Karpas-422 (cell line): Measurements from ENCODE around the gene NTF4. TPM values are rescaled to one million over a fixed set of nuclear protein-coding genes. Genes with fewer than 3 reads are reported as not detected.
"Not testable (repeated sequence)": the region's sequence is repeated elsewhere in the genome, so short reads cannot be mapped to it uniquely, and the experiment has no call there.

Experiments
- DNase-seq: peaks from one replicate; pipeline ENCODE4 v3.0.0-alpha.2; 2015
- H2AFZ ChIP-seq: fragments of 200-600 bp; sonication (generic); 2 replicates; pipeline ENCODE4 v1.6.1; 2014; ENCODE audit warnings: antibody characterized with exemption, low read length, mixed read lengths
- H3K27ac ChIP-seq: fragments of 200-600 bp; sonication (generic); 2 replicates; pipeline ENCODE4 v1.5.1; 2014; ENCODE audit warnings: mild to moderate bottlenecking, low read length, moderate library complexity
- H3K27me3 ChIP-seq: fragments of 200-600 bp; sonication (generic); 2 replicates; pipeline ENCODE4 v1.6.1; 2014; ENCODE audit warnings: low read length, mixed read lengths
- H3K36me3 ChIP-seq: fragments of 200-600 bp; sonication (generic); 2 replicates; pipeline ENCODE4 v1.6.1; 2014; ENCODE audit warnings: low read length, mixed read lengths; ENCODE audit not compliant: insufficient read depth
- H3K4me1 ChIP-seq: fragments of 200-600 bp; sonication (generic); 2 replicates; pipeline ENCODE4 v1.6.1; 2014; ENCODE audit warnings: mild to moderate bottlenecking, low read length, mixed read lengths
- H3K4me2 ChIP-seq: fragments of 200-600 bp; sonication (generic); 2 replicates; pipeline ENCODE4 v1.6.1; 2014; ENCODE audit warnings: low read length, low read depth, mild to moderate bottlenecking; ENCODE audit not compliant: poor library complexity, severe bottlenecking
- H3K4me3 ChIP-seq: fragments of 200-600 bp; sonication (generic); 2 replicates; pipeline ENCODE4 v1.5.1; 2014; ENCODE audit warnings: mild to moderate bottlenecking, antibody characterized with exemption, low read length, mixed read lengths
- H3K79me2 ChIP-seq: fragments of 200-600 bp; sonication (generic); 2 replicates; pipeline ENCODE4 v1.6.1; 2014; ENCODE audit warnings: mild to moderate bottlenecking, low read length, mixed read lengths
- H3K9ac ChIP-seq: fragments of 200-600 bp; sonication (generic); 2 replicates; pipeline ENCODE4 v1.6.0; 2014; ENCODE audit warnings: low read length
- H3K9me2 ChIP-seq: fragments of 200-600 bp; sonication (generic), shearing (Covaris generic); replicated peaks from 2 replicates; pipeline ENCODE4 v1.6.0; 2014; ENCODE audit warnings: mild to moderate bottlenecking, low read length, moderate library complexity; ENCODE audit not compliant: insufficient read depth
- H3K9me3 ChIP-seq: fragments of 300-700, 200-600 bp; sonication (generic); 2 replicates; pipeline ENCODE4 v1.6.1; 2014; ENCODE audit warnings: low read length, mixed read lengths
- H4K20me1 ChIP-seq: fragments of 200-600 bp; sonication (generic); 2 replicates; pipeline ENCODE4 v1.6.1; 2014; ENCODE audit warnings: mild to moderate bottlenecking, antibody characterized with exemption, low read length, low read depth; ENCODE audit not compliant: insufficient read depth
- total RNA-seq: library from RNA; depleted of rRNA; stranded (reverse); fragments of >200 nt; shearing (Covaris generic); gene quantifications from 2 replicates; pipeline ENCODE4 v1.2.3, GENCODE V29; 2014; ENCODE audit warnings: low replicate concordance

The NTF4 gene
- total RNA-seq, 1 experiment from 2014 or later: not detected

- Histone ChIP-seq H3K4me1 (peaks cover 16% of the 10 kb centered on the region), H4K20me1 (peaks cover 27% of the 10 kb centered on the region; the same call in 1 of the 2 replicates)
- not testable (repeated sequence) for H2AFZ ChIP-seq, H3K9ac ChIP-seq, H3K27ac ChIP-seq, H3K9me2 ChIP-seq, H3K36me3 ChIP-seq, H3K79me2 ChIP-seq, H3K27me3 ChIP-seq, H3K4me3 ChIP-seq, H3K4me2 ChIP-seq, H3K9me3 ChIP-seq
- DNase-seq: peak; percentile 46
Observed at GRCh38 chr19:49018388-49019241, 46.0 kb downstream of the NTF4 start.

DNA sequence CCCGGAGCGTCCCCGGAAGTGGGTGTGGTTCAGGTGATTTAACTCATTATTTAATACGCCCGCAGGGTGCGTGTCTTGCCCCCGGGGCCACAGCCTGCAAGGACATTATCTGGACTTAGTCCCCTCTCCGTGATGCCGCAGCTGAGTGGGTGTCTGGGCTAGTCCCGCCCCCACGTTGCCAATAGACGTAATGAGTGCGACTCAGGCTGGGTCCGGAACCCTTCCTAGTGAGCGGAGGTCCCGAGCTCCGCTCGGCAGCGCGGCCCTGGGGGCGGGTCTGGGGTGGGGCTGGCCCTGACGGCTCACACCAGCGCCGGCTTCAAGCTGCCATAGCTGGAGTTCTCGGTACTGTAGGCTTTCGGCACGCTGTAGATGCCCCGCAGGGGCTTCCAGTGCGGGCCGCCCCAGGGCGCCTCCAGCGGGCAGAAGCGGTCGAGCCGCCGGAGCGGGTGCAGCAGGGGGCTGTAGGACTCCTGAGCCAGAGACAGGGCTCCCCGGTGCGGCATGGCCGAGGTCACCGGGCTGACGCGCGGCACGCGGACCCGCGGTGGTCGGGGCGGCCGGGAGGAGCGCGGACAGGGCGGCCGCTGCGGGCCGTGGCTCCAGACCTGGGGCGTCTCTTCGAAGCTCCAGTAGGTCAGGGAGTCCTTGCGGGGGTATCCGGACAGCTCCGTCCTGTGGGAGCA is 46.8 kb downstream of the NTF4 start:
- Histone ChIP-seq H2AFZ (no peak overlapping the region), H3K27ac (no peak overlapping the region), H3K79me2 (no peaks in the 10 kb centered on the region), H3K4me3 (no peak overlapping the region), H3K9me3 (no peaks in the 10 kb centered on the region), H3K27me3 (no peaks in the 10 kb centered on the region), H3K4me1 (peaks cover 16% of the 10 kb centered on the region), H3K4me2 (no peak overlapping the region), H3K36me3 (peaks cover 6% of the 10 kb centered on the region; the same call in 1 of the 2 replicates), H3K9ac (no peak overlapping the region), H3K9me2 (no peaks in the 10 kb centered on the region), H4K20me1 (peaks cover 27% of the 10 kb centered on the region; the same call in 1 of the 2 replicates)
- DNase-seq: peak; percentile 75

DNA sequence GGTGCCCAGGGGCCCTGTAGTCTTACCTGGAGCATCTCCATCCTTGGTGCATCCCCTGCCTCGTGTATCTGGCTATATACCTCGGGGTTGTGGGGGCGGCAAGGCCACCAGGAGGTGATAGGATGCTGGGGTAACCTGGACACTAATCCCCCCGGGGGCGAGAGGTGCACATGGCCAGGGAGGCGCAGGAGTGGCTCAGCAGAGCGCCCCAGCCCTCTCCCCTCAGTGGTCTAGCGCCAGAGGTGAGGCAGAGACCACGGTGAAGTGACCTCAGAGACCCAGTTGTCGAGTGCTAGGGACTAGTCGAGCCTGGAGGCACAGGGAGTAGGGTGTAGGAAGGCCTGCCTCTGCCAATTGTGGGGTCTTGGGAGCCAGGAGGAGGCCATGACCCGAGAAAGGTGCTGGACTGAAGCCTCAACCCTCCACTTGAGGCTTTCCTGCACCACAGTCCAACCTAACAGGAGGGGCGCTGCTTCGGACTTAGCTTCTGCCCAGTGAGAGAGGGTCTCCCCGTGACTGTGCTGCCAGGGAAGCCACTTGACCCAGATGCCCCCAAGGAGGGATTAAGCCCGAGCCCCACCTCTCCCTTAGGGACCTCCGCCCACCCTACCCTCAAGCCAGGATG is 47.5 kb downstream of the NTF4 start, which contains the start of gene LHB:
LHB (minus strand) TSS at position 51 of the 625 bp plus-strand sequence; CDS start at position 41, 10 bp downstream.
- H3K4me2 ChIP-seq: no peak within 1 kb of the TSS
- H4K20me1 ChIP-seq: peaks cover 27% of the 10 kb centered on the region; the same call in 1 of the 2 replicates
- no peaks in the 10 kb centered on the region for H3K9me3 ChIP-seq
- no peak within 1 kb of the TSS for H3K4me3 ChIP-seq
- H3K36me3 ChIP-seq: peaks cover 6% of the 10 kb centered on the region; the same call in 1 of the 2 replicates
- no peak for DNase-seq
- H3K4me1 ChIP-seq: peaks cover 16% of the 10 kb centered on the region
- H3K27ac ChIP-seq: no peak within 1 kb of the TSS
- no peak within 1 kb of the TSS for H2AFZ ChIP-seq
- no peak within 1 kb of the TSS for H3K9ac ChIP-seq
- H3K27me3 ChIP-seq: no peaks in the 10 kb centered on the region
- no peaks in the 10 kb centered on the region for H3K9me2 ChIP-seq
- no peaks in the 10 kb centered on the region for H3K79me2 ChIP-seq

GRCh38 chr19:49016067-49016839 is 48.4 kb downstream of the NTF4 start:
- Histone ChIP-seq H3K9ac (no peak overlapping the region), H2AFZ (no peak overlapping the region), H3K79me2 (no peaks in the 10 kb centered on the region), H3K4me2 (no peak overlapping the region), H3K36me3 (peaks cover 6% of the 10 kb centered on the region; the same call in 1 of the 2 replicates), H3K4me1 (peaks cover 16% of the 10 kb centered on the region), H3K27me3 (no peaks in the 10 kb centered on the region), H4K20me1 (peaks cover 22% of the 10 kb centered on the region; the same call in 1 of the 2 replicates), H3K27ac (no peak overlapping the region), H3K9me3 (no peaks in the 10 kb centered on the region), H3K9me2 (no peaks in the 10 kb centered on the region), H3K4me3 (no peak overlapping the region)
- DNase-seq: no peak

DNA sequence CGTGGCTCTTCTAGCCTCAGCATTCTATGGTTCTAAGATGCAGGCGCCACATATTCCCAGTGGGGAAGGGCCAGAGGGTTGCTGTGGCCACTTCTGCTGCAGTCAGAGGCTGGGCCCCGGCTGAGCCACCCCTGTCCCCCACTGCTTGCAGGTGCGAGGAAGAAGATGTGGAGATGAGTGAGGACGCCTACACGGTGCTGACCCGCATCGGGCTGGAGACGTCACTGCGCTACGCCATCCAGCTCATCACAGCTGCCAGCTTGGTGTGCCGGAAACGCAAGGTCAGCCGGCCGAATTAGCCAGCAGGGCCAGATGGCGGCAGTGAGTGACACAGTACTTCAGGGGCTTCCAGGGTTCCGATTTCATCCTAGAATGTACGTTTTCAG is 49.8 kb downstream of the NTF4 start:
- no peaks in the 10 kb centered on the region for H3K9me2 ChIP-seq
- no peak overlapping the region for H3K4me3 ChIP-seq
- H2AFZ ChIP-seq: no peak overlapping the region
- 0 out of 2 replicates have a peak, but pooled peaks cover 4% of the 10 kb centered on the region for H3K4me1 ChIP-seq
- no peaks in the 10 kb centered on the region for H3K79me2 ChIP-seq
- H3K27ac ChIP-seq: no peak overlapping the region
- H3K9me3 ChIP-seq: no peaks in the 10 kb centered on the region
- no peak overlapping the region for H3K9ac ChIP-seq
- DNase-seq: no peak
- peaks cover 10% of the 10 kb centered on the region; the same call in 1 of the 2 replicates for H4K20me1 ChIP-seq
- no peak overlapping the region for H3K4me2 ChIP-seq
- no peaks in the 10 kb centered on the region for H3K27me3 ChIP-seq
- peaks cover 6% of the 10 kb centered on the region; the same call in 1 of the 2 replicates for H3K36me3 ChIP-seq

DNA sequence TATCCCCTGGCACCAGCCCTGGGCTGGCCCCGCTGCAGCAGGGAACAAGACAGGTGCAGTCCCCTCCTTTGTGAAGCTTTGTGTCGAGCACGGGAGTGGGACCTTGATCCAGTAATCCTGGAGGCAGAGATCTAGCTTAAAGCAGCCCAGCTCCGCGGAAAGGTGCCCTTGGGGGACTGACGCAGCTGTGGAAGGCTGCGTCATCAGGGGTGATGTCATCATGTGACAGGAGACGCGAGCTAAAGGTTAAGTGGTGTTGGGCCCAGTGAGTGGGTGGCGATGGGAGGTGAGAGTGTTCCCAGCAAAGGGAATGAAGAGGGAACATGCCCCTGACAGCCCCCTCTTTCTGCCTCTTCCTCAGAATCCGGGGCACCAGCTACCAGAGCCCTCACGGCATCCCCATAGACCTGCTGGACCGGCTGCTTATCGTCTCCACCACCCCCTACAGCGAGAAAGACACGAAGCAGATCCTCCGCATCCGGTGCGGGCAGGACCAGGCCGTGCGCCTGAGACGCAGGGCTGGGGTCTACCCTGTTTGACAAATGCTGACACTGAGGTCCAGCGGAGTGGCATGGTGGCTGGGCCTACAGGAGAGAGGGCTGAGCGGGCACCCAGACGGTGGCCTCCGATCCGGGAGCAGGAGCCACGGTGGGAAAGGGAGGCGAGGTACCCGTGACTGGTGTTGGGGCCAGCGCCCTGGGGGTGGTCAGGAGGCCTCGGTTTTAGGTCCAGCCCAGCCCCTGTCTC is 50.3 kb downstream of the NTF4 start:
- H3K36me3 ChIP-seq: peaks cover 10% of the 10 kb centered on the region; the same call in 1 of the 2 replicates

DNA sequence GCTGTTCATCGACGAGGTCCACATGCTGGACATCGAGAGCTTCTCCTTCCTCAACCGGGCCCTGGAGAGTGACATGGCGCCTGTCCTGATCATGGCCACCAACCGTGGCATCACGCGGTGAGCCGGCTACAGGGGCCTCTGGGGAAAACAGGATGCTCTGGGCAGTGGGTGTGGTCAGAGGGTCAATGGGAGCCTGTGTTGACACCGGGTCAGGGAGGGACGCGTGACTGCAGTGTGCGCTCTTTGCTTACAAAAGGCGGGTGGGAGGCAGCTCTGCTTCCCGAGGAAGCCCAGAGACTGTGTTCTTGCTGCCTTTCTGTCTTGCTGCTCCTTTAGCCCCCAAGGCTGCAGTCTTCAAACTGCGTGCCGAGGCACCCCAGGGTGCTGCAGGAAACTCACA is 53.4 kb downstream of the NTF4 start:
- Histone ChIP-seq H4K20me1 (0 out of 2 replicates have a peak, but pooled peaks cover 8% of the 10 kb centered on the region), H3K9me2 (no peaks in the 10 kb centered on the region), H3K27me3 (no peaks in the 10 kb centered on the region), H3K9ac (no peak overlapping the region), H2AFZ (no peak overlapping the region), H3K4me2 (no peak overlapping the region), H3K9me3 (no peaks in the 10 kb centered on the region), H3K27ac (no peak overlapping the region), H3K4me3 (no peak overlapping the region), H3K4me1 (no peaks in the 10 kb centered on the region), H3K36me3 (peaks cover 22% of the 10 kb centered on the region), H3K79me2 (no peaks in the 10 kb centered on the region)
- DNase-seq: no peak

More for the DNA sequence above, 50.3 kb downstream of the NTF4 start:
- H4K20me1 ChIP-seq: peaks cover 5% of the 10 kb centered on the region; the same call in 1 of the 2 replicates
- no peak overlapping the region for H3K4me2 ChIP-seq
- H3K9ac ChIP-seq: no peak overlapping the region
- no peak overlapping the region for H2AFZ ChIP-seq
- H3K27ac ChIP-seq: no peak overlapping the region
- H3K27me3 ChIP-seq: no peaks in the 10 kb centered on the region
- no peaks in the 10 kb centered on the region for H3K79me2 ChIP-seq
- 0 out of 2 replicates have a peak, but pooled peaks cover 4% of the 10 kb centered on the region for H3K4me1 ChIP-seq
- no peak for DNase-seq
- H3K9me3 ChIP-seq: no peaks in the 10 kb centered on the region
- H3K9me2 ChIP-seq: no peaks in the 10 kb centered on the region
- no peak overlapping the region for H3K4me3 ChIP-seq
